Activated CD4-positive, CD25-positive, alpha-beta regulatory T cell treated with anti-CD3 and anti-CD28 coated beads, Interleukin-2, amount 50 U/mL, for 24 hours (primary cell): ENCODE measurements around the gene TAF11L3.
"Not testable (repeated sequence)": the region's sequence is repeated elsewhere in the genome, so short reads cannot be mapped to it uniquely, and the experiment has no call there.

Source experiments
- ATAC-seq, 2 donors: fragments of 150-1000 bp; cut with Tn5 transposase; one replicate each; pipeline ENCODE4 v1.10.0; 2021; ENCODE audit warnings: mild to moderate bottlenecking in 1 of 2, moderate library complexity in 1 of 2

The TAF11L3 gene

DNA sequence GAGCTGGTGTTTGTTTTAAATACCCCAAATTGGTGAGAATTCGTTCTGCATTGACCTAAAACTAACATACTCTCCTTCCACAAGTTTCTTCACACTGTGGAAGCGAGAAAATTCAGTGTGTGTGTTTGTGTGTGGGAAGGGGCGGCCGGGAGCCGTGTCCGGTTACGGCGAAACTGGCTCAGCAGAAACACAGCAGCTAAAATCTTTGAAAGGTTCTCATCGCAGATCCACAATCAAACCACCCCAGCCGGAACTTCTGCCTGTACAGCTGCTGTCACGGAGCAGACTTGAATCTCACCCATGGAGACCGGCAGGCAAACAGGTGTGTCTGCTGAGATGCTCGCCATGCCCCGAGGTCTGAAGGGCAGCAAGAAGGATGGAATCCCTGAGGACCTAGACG is at the start of gene TAF11L3:
TSS of gene TAF11L3 (plus strand) at position 301 of the 400 bp plus-strand sequence.
- not testable (repeated sequence) for ATAC-seq

DNA sequence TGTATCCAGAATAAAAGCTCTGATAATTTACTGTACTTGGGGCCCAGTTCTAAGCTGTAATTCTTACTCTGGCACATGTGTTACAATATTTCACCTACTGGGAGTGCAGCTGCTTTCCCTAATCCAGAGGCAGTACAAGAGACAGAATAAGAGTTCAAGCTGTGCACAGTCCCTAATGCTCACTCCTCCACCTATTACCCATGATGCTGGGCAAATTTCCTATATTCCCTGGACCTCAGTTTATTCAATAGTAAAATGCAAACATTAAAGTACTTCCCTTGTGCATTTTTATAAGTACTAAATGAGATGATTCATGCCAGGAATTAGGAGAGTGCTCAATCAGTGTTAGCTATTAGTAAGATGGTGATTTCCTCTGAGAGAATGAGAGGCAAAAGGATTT is 48.1 kb upstream of the TAF11L3 start:
- no peak for ATAC-seq

DNA sequence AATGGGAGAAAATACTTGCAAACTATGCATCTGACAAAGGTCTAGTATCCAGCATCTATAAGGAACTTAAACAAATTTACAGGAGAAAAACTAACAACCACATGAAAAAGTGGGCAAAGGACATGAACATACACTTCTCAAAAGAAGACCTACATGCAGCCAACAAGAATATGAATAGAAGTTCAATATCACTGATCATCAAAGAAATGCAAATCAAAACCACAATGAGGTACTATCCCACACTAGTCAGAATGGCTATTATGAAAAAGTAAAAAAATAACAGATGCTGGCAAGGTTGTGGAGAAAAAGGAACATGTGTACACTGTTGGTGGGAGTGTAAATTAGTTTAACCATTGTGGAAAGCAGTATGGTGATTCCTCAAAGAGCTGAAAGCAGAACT is 43.1 kb upstream of the TAF11L3 start:
- not testable (repeated sequence) for ATAC-seq

DNA sequence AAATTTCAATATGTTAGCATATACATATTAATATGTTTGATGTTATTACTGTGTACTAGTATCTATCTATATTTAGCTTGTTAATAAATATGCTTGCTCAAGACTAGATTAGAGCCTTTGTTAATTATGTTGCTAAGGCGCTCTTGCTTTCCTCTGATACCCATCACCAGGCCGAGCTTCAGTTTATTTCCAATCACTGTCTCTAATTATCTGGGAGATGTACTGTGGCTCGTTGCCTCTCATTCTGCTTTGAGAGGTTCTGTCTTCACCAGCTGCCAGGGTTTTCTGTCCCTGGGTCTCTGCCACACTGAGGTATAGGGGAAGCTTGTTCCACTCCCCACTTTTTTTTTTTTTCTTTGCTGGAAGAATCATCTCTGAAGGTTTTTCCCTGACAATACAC is 41.1 kb upstream of the TAF11L3 start:
- ATAC-seq = no peak

DNA sequence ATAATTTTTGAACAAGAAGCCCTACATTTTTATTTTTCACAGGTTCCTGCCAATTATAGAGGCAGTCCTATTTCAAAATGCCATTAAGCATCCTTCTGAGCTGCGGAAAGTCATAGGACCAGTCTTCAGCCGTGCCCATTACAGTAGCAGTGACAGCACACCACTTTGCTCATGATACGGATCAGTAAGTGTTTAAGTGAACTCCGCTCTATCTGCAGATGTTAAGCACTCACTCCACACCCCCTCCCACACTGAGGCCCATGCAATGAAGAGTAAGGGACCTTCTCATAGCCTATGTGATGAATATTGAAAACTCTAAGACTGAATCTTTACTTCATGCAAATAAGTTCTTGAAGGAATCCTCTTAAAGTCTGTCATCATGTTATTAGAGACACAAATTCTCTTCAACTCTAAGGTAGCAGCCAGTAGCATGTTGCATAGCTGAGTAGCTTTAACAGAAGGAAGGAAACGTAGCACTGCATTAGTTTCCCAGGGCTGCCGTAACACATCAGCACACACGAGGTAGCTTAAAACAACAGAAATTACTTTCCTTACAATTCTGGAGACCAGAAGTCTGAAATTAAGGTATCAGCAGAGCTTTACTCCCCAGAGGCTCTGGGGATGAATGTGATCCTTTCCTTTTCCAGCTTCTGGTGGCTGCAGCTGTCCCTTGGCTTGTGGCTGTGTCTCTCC is 40.4 kb upstream of the TAF11L3 start:
- ATAC-seq = no peak

DNA sequence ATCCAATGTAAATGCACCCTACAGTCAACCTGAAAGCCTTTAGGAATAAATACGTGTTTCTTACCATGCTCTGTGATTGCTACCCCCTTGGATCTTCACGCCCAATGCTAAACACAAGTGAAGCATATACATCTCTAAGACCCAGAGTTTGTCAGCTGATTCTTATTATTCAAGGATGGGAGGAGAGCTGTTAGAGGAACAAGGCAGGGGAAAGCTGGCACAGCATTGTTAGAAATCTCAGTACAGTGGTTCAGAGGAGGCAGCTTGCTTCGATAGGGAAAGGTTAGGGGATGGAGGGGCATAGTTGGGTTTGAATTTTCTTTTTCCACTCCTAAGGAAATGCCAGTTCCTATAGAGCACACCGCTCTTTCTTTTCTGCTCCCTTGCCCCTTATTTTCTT is 36.8 kb upstream of the TAF11L3 start:
- no peak for ATAC-seq

DNA sequence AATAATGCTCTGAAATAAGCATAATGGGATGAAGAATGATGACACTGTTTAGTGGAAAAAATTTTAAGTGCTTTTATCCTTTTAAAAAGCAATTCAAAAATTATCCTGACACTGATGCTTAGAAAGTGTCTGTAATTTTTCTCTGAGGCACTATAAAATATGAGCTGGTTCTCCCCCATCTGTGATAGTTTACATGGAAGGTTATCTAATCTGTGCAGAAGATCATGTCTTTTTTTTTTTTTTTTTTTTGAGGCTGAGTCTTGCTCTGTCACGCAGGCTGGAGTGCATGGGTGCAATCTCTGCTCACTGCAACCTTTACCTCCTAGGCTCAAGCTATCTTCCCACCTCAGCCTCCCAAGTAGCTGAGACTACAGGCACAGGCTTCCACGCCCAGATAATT is 35.4 kb upstream of the TAF11L3 start:
- ATAC-seq = no peak

DNA sequence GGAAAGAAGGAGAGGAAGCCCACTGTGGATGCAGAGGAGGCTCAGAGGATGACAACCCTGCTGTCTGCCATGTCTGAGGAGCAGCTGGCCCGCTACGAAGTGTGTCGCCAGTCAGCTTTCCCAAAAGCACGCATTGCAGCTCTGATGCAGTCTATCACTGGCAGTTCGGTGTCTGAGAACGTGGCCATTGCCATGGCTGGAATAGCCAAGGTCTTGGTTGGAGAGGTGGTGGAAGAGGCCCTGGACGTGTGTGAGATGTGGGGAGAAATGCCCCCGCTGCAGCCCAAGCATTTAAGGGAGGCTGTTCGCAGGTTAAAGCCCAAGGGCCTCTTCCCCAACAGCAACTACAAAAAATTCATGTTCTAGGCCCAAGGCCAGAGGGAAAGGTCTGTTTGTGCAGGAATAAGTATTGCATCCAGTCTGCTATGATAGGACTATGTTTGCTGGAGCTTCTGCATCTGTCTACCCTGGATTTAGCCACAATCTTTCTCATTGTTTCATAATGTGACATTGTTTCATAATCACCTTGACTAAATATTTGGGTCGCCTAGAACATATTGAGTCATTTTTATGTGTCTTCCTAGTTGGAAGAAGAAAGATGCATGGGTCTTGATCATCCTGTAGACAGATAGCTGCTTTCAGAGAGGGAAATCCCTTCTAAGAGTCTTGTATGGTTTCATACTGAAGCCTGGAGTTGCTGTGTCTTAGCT is 31.5 kb upstream of the TAF11L3 start:
- ATAC-seq = not testable (repeated sequence)

DNA sequence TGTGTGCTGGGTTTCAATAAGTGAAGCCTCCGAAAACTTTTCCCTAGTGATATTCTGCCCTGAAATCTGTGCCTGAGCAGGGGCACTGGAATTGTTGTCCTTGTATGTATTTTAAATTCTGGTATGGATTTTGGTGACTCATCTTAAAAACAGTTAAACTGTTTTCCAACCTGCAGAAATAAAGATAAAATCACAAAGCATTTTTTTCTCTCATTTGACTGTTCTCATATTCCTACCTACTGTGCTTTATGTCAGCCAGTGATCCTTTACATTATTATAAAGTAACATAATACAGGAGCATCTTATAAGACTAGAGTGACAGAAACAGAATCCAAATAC is 31.0 kb upstream of the TAF11L3 start:
- no peak for ATAC-seq

DNA sequence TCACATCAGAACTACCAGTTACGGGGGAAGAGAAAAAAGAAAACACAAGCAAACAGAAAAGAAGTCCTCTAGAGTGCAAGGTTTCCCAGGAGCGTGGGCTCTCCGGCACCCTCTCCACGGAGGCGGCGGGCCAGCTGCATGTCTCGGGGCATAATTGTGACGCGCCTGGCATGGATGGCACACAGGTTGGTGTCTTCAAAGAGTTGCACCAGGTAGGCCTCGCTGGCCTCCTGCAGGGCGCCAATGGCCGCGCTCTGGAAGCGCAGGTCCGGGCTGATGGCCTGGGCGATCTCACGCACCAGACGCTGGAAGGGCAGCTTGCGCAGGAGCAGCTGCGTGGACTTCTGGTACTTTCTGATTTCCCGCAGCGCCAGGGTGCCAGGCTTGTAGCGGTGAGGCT is 26.9 kb upstream of the TAF11L3 start:
- not testable (repeated sequence) for ATAC-seq

DNA sequence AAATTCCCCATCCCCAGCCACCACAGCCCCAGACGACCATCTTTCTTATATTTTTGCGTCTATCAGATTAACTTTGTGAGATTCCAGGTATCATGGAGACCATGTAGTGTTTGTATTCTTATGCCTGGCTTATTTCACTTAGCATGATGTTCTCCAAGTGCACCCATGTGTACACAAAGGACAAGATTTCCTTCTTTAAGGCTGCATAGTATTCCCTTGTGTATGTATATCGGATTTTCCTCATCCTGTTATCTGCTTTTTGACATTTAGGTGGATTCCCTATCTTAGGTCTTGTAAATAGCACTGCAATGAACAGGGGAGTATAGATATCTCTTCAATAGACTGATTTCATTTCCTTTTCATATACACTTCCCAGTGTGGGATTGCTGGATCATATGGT is 25.4 kb upstream of the TAF11L3 start:
- no peak for ATAC-seq

DNA sequence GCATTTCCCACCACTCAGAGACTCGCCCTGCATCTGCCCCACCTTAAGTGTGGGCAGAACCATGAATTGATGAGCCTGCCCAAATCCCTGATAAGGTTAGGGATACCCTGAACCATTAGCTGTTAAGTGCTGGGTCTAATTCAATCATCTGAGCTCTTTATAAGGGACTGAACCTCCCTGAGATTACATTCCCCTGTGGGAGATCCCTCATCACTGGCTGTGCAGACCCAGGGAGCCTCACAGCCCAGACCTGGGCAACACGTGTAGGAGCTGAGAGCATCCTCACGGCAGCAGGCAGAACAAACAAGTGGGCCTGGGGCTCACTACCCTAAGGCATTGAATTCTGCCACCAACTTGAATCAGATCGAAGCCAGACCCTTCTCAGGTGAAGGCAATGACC is 20.7 kb upstream of the TAF11L3 start:
- no peak for ATAC-seq

DNA sequence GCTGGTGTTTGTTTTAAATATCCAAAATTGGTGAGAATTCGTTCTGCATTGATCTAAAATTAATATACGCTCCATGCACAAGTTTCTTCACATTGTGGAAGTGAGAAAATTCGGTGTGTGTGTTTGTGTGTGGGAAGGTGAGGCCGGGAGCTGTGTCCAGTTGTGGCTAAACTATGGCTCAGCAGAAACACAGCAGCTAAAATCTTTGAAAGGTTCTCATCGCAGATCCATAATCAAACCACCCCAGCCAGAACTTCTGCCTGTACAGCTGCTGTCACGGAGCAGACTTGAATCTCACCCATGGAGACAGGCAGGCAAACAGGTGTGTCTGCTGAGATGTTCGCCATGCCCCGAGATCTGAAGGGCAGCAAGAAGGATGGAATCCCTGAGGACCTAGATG is 20.2 kb upstream of the TAF11L3 start, which contains the start of gene TAF11L2:
TSS of gene TAF11L2 (plus strand) at position 301 of the 400 bp plus-strand sequence.
- ATAC-seq = not testable (repeated sequence)

DNA sequence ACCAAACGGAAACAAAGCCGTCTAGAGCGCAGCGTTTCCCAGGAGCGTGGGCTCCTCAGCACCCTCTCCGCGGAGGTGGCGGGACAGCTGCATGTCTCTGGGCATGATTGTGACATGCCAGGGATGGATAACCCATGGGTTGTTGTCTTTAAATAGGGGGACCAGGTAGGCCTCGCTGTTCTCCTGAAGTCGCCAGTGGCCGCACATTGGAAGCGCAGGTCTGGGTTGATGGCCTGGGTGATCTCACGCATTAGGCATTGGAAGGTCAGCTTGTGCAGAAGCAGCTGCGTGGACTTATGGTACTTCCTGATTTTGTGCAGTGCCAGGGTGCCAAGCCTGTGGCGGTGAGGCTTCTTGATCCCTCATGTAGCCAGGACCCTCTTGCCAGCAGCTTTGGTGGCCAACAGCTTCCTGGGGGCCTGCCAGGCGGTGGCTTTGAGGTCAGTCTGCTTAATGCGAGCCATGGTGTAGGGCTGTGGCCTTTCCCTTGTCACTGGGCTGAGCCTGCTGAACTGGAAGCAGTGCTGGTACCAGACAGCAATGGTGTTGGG is 6.3 kb upstream of the TAF11L3 start:
- ATAC-seq = no peak

DNA sequence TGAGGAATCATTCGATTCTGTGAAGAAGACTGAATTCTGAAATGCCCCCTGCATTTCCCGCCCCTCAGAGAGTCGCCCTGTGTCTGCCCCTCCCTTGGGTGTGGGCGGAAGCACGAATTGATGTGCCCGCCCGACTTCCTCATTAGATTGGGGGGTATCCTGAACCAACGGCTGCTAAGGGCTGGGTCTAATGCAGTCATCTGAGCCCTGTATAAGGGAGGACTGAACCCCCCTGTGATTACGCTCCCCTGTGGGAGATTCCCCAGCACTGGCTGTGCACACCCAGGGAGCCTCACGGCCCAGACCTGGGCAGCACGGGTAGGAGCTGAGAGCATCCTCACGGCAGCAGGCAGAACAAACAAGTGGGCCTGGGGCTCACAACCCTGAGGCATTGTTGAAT is 641 bp upstream of the TAF11L3 start:
- not testable (repeated sequence) for ATAC-seq

DNA sequence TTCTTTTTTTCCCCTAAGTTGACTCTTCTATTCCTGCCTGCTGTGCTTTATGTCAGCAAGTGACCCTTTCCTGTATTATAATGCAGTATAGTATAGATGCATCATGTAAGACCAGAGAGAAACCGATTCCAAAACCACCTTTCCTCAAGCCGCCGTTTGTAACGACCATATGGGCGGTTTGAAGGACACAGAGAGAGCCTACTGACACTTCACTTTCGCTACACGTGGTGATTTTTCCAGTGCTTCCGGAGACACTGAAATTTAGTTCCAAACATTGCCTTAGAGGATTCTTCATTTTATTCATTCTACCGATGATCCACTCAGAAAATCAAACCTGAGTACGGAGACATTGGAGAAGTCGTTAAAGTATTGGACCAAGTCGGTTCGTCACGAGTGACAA is 1.3 kb downstream of the TAF11L3 start:
- not testable (repeated sequence) for ATAC-seq

DNA sequence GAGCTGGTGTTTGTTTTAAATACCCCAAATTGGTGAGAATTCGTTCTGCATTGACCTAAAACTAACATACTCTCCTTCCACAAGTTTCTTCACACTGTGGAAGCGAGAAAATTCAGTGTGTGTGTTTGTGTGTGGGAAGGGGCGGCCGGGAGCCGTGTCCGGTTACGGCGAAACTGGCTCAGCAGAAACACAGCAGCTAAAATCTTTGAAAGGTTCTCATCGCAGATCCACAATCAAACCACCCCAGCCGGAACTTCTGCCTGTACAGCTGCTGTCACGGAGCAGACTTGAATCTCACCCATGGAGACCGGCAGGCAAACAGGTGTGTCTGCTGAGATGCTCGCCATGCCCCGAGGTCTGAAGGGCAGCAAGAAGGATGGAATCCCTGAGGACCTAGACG is 3.3 kb downstream of the TAF11L3 start, which contains the start of gene TAF11L4:
TSS of gene TAF11L4 (plus strand) at position 301 of the 400 bp plus-strand sequence.
- ATAC-seq = not testable (repeated sequence)

DNA sequence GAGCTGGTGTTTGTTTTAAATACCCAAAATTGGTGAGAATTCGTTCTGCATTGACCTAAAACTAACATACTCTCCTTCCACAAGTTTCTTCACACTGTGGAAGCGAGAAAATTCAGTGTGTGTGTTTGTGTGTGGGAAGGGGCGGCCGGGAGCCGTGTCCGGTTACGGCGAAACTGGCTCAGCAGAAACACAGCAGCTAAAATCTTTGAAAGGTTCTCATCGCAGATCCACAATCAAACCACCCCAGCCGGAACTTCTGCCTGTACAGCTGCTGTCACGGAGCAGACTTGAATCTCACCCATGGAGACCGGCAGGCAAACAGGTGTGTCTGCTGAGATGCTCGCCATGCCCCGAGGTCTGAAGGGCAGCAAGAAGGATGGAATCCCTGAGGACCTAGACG is 6.8 kb downstream of the TAF11L3 start, which contains the start of gene TAF11L5:
TSS of gene TAF11L5 (plus strand) at position 301 of the 400 bp plus-strand sequence.
- ATAC-seq = not testable (repeated sequence)

DNA sequence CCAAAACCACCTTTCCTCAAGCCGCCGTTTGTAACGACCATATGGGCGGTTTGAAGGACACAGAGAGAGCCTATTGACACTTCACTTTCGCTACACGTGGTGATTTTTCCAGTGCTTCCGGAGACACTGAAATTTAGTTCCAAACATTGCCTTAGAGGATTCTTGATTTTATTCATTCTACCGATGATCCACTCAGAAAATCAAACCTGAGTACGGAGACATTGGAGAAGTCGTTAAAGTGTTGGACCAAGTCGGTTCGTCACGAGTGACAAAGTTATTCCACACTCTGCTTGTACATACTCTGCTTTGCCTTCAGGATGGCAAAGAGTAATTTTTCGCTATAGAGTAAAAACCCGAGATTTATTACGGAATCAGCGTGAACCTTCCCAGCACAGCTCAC is 8.3 kb downstream of the TAF11L3 start:
- ATAC-seq = not testable (repeated sequence)

DNA sequence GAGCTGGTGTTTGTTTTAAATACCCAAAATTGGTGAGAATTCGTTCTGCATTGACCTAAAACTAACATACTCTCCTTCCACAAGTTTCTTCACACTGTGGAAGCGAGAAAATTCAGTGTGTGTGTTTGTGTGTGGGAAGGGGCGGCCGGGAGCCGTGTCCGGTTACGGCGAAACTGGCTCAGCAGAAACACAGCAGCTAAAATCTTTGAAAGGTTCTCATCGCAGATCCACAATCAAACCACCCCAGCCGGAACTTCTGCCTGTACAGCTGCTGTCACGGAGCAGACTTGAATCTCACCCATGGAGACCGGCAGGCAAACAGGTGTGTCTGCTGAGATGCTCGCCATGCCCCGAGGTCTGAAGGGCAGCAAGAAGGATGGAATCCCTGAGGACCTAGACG is 10.2 kb downstream of the TAF11L3 start, which contains the start of gene TAF11L6:
TSS of gene TAF11L6 (plus strand) at position 301 of the 400 bp plus-strand sequence.
- ATAC-seq = not testable (repeated sequence)
